ENCODE results near the gene CCDC200.
A peak's percentile ranks its signal among the peaks of the same experiment; 100 is the strongest.

CCDC200 gene

GRCh38 chr17:43171586-43172487, 56.6 kb downstream of the CCDC200 start:
- peak in 19 of 42 donors; percentile 4 to 57 (median 21) for DNase-seq
- intact Hi-C loops (cut with DNase I) = loop anchor here (5.0 kb wide), 2 partner anchors 45 to 150 kb away; partner anchors contain the start of genes BRCA1 and VAT1
